GM21423 (cell line): ENCODE data around the gene CRYBB1.
A peak's percentile ranks its signal among the peaks of the same experiment; 100 is the strongest.

ENCODE experiments used
- ATAC-seq: cut with Tn5 transposase; IDR thresholded peaks from one replicate; pipeline ENCODE4 v1.9.1; 2021; ENCODE audit warnings: mild to moderate bottlenecking, moderate library complexity; ENCODE audit not compliant: unreplicated experiment

Gene CRYBB1

DNA sequence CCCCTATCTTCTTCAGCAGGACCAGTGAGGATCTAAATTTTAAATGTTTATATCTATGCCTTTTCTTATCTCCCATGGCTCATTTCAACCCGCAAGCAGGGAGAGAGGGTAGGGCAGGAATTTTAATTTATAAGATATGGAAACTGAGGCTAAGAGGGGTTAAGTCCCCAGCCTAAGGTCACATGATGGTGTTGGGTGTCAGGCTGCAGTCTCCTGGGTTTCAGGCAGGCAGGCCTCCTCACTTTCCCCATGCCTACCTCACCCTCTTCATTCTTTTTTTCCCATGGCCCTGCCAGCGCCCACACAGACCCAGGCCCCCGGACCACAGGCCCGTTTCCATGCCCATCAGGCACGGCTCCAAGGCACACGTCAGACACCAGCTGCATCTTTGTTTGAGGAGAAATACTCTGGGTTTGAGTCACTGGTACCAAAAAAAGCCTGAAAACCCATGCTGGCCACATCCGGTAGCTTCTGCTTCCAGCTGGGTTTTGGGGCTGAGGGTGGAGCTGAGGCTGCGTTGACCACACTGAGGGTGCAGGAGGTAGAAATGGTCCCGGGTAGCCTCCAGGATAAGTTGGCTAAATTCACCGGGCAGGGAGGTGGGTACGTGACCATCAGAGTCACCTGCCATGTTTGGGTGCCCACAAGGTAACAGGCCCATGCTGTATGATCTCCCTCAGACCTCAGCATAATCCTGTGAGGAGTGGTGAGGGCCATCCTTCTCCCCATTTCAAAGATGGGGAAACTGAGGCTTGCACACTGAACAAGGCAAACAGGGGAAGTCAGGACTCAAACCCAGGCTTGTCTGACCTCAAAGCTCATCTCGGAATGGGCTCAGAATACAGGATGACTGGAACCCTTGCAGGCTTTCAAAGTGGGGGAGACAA, 7.5 kb downstream of the CRYBB1 start:
- peak; percentile 72 for ATAC-seq

DNA sequence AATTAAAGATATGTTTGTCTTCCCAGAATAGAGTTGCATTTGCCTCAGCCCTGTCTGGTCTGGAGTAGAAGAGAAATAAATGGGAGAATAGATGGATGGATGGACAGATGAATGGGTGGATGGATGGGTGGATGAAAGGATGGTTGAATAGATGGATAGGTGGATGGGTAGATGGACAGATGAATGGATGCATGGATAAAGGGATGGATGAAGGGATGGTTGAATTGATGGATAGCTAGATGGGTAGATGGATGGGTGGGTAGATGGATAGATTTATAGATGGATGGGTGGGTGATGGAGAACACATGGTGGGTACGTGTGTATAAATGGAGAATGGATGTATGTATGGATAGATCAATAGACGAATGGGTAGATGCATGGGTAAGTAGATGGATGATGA, 8.5 kb downstream of the CRYBB1 start:
- no peak for ATAC-seq

DNA sequence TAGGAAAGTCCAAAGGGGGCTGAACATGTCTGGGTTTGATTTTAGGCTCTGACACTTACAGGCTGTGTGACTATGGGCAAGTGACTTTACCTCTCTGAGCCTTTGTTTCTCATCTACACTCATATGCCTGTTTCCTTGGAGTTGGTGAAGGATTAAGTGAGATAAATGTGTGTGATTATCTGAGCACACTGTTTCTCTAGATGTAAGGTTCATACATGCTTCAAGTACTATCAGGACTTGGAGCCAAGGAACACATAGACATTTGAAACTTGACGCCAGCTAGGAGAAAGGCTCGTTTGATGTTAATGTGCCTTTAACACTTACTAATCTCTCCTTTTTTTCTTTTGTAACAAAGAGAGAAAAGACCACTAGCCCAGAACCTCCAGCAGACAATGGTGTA, 9.7 kb downstream of the CRYBB1 start:
- ATAC-seq: no peak

DNA sequence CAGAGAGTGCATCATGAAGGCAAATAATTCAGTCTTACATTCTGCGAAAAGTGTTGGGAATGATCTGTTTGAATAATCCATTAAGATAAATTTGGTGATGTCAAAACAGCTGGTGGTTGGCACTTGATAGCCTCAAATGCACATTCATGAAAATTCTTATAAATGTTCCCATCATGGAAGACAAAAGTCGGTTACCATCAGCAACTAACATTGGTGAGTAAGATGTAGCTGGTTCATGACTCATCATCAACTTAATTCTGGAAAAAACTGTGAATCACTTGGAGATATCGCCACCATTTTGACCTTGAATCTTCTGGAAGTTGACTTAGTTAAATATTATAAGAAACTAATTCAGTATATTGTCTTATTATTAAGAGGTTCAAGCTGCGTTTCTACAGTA, 11.2 kb downstream of the CRYBB1 start:
- no peak for ATAC-seq

DNA sequence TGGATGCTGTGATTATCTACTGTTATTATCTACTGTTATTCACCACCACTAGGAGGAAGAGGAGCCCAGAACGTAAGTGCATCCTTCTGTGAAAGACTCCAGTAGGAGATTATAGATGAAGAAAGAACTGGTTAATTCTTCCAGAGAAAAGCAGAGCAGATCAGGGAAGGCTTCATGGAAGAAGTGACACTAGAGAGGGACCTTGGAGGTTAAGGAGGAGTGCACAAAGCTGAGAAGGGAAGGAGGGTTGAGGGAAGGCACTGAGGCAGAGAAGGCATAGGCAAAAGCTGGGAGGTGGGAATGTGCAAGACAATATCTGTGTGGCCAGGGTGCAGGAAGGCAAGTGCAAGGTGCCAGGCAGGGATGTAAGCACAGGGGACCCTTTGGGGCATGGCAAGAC, 13.5 kb downstream of the CRYBB1 start:
- no peak for ATAC-seq

DNA sequence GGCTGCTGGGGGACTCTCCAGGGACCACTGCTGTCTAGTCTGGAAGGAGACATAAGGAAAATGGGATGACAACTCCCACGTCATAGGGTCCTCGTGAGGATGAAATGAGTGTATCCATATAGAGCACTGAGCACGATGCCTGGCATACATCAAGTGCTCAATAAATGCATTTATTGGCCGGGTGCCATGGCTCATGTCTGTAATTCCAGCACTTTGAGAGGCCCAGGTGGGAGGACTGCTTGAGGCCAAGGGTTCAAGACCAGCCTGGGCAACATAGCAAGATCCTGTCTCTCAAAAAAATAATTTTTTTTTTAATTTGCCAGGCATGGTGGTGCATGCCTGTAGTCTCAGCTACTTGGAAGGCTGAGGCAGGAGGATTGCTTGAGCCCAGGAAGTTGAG, 15.7 kb downstream of the CRYBB1 start:
- ATAC-seq: no peak

DNA sequence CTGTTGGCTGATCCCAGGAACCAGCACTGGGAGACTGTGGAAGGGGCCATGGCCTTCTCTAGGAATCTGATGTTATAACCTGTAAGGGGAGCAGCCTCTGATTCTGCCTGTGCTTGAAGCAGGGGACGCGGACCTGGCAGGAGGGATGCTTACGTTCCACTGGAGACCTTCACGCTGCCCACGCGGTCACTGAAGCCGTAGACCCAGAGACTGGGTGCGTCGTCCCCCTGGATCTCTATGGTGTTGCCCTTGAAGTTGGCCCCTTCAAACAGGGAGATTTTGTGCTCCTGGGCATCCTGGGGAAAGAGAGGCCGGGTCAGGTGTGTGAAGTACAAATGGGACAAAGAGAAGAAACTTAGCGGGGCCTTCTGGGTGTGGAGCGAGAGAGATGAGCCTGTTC, 16.1 kb downstream of the CRYBB1 start:
- no peak for ATAC-seq

DNA sequence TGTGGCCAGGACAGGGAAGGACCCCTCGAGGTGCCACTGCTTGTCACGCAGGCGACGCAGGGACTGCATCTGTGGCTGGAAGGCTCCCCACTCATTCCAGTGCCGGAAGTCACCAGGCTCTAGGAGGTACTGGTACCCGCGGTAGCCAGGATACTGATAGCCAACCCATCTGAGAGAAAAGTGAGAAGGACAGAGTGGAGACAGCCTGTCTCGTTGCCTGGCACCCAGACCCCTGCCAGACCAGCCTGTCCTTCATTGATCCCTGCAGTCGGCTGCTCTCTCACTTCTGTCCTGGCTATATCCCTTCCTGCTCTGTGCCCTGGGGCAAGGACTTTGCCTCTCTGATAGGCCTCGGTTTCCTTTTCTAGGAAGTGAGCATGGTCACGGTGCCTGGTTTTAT, 18.3 kb downstream of the CRYBB1 start:
- ATAC-seq: no peak

DNA sequence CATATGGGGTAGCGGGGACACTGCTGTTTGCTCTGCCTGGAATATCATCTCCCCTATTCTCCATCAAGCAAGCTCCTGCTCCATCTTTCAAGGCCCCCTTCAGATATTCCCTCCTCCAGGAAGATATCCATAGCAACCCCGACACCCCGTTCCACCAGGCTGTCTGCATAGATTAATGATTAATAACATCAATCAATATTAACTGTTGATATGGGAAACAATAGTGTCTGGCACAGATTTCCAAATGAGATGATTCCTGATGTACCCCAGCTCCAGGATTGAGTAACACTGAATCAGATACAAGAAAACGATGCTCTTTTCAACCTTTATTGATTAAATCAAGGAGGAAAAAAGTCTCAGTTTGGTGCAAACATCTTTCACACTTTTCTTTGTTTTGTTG, 20.3 kb downstream of the CRYBB1 start:
- ATAC-seq: no peak

DNA sequence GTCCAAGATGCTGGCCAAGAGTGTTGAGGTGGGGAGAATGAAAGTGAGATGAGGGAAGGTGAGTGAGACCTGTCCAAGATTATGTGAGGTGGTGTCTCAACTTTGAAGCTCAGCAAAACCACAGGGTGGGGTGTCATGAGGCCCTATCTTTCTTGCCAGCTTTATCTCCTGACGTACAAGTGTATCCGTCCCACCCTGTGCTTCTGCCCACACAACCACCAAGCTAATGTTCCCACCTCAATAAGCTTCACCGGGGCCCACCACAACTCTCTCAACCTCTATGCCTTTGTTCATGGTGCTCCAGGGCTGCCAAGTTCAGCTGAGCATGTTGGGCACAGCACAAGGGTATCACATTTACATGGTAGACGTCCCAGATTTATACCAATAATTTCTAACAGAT, 20.8 kb downstream of the CRYBB1 start:
- ATAC-seq: no peak

DNA sequence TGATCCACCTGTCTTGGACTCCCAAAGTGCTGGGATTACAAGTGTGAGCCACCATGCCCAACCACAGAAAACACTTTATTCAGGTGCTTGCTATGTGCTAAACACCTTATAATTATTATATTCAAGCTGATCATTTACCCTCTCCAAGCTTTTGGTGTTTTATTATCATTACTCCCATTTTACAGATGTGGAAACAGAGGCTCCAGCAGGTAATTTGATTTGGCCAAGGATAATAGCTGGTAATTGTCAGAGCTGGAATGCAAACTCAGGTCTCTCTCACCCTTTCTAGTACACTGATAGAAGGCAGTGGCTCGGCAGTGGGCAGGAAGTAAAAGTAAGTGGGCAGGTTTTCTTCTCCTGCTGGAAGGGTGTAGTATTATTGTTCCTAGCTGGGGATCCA, 24.1 kb downstream of the CRYBB1 start:
- no peak for ATAC-seq

DNA sequence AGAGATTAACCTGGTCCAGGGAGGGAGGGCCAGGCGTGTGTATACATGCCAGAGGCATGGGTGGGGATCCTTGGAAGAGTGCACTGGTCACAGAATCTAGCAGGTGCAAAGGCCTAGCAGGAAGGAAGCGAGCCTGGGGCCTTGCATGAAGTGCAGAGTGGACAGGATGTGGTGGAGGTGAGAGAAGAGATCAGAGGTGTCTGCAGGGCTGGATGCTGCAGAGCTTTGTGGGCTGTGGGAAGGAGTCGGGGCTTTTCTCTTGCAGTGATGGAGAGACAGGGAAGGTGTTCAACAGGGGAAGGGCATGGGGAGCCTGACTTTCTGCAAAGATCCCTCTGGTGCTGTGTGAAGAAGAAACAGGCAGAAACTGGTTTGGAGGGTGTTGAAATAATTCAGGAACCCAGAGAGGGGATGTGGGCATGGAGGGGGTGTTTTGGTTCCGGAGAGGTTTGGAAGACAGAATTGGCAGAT, 25.4 kb downstream of the CRYBB1 start:
- peak; percentile 62 for ATAC-seq

DNA sequence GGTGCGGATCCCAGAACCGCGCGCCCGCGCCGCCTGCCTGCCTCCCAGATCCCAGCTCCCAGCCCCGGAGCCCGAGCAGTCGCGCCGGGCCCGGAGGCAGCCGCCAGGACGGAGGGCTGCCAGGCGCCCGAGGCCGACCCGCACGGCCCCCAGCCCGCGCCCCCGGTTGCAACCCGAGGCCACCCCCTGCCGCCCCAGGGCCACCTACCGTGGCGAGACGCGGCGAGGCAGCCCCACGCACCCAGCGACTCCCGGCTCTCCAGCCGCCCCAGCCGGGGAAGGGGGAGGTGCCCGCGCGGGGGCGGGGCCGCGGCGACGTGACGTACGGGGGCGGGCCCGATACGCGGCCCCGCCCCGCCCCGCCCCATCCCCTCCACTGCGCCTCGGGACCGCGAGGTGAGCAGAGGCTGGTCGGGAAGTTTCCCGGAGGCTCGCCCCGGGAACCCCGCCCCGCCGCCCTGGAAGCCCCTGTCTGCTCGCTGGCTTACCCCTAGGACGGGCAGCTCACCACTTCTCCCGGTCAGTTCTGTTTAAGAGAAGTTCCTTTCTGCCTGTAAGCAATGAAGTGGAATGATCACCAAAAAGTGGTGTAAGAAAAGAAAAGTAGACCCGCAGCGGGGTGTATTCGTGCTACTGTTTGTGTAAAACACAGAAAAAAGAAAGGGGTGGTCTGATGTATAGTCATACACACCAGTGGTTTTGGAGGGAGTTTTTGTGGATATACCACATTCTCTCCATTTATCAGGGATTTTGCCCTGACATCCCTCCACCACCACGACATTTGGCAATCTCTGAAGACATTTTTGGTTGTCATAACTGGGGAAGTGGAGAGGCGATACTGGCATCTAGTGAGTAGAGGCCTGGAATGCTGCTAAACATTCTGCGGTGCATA, 27.7 kb downstream of the CRYBB1 start, which contains the start of gene TPST2:
Gene TPST2 (minus strand): TSS at position 288 of the 892 bp plus-strand sequence. CDS start 48,502 bp downstream, outside the sequence.
- ATAC-seq: peak; percentile 62

DNA sequence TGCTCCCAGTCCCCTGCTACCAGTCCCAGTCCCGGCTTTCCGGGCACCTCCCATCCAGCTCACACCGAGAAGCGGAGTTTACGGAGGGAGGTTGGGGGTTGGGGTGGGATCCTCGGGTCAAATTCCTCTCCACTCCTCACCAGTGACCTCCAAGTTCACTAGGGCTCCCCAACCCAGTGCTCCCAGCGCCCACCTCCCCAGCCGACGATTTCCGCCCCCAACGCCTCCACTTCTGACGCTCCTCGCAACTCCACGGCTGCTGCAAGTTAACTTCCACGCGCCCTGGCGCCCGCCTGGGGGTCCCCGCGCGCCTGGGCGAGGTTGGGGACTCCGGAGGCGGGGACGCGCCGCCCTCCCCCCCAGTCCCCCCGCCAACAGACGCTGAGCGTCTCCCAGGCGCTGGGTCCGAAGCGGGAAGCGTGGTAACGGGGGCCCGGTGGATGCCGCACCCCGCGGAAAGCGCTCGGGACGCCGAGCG, 28.4 kb downstream of the CRYBB1 start:
- peak; percentile 10 for ATAC-seq

DNA sequence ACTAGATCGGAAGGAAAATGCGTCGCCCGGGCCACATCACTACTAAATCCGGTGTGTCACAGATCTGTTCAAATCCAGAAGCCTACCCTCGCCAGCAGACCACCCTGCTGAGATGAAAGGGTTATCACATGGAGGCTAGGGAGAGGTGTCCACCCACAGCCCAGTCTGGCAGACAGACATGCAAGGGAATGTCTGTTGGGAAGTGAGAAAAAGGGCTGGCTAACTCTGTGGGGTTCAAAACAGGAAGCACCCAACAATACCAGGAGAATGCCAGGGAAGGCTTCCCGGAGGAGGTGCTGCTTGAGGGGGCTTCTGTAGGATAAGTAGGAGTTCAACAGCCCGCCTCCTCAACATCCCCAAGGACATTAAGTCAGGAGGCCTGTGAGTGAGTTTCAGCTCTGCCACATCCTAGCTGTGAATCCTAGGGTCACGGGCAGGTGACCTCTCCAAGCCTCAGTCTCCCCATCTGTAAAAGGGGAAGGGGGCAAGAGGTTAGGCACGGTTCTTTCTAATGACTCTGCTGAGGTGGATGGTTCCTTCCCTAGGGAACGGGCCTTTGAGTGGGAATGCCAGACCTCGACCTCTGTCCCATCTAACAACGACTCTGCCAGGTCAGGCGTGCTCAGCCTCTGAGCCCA, 29.0 kb downstream of the CRYBB1 start:
- no peak for ATAC-seq

DNA sequence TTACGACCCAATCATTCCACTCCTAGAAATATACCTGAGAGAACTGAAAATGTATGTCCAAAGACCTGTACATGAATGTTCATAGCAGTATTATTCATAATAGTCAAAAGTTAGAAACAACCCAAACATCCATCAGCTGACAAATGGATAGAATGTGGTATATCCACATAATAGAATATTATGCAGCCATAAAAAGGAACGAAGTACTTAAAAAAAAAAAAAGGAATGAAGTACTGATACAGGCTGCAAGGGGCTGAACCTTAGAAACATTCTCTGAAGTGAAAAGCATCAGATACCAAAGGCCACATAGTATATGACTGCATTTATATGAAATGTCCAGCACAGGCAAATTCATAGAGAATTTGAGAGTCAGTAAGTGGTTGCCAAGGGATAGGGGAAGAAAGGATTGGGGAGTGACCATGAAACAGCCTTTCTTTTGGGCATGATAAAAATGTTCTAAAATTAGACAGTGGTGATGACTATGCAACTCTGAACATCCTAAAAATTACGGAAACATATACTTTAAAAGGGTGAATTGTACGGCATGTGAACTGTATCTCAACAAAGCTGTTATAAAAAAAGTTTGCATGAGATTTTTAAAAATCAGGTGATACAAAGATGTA, 29.7 kb downstream of the CRYBB1 start:
- no peak for ATAC-seq

DNA sequence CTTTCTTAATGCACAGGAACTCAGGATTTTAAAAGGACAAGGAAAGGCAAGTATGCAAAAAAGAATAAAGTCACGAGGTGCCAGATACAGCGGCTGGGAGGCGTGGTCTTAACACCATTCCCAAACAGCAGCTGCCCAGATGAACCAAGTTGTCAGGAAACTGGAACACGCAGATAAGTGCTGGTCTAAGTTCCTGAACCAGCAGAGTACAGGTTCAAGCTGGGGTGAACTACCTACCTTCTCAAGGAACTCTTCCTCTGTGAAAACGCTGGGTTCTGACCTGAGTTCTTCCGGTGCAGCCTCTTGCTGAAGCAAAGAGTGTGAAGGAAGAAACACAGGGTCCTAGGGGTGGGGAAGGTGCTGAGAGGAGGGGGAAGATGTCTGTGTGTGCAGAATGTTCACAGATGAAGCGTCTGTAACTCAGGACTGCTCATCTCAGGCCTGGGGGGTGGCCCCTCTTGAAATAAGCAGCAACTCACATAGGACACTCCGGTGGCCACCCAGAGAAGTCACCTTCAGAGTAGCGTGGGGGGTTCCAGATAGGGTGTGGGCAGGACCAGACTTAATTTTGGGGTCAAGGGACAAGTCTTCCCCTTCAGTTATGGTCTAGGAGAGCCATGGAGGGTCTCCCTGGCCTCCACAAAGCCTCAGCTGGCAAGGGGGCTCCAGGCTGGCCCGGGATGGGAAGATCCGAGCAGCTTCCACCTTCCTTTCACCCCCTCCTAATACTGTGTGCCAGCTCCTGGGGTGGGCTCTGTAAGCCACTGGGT, 31.1 kb downstream of the CRYBB1 start:
- no peak for ATAC-seq

DNA sequence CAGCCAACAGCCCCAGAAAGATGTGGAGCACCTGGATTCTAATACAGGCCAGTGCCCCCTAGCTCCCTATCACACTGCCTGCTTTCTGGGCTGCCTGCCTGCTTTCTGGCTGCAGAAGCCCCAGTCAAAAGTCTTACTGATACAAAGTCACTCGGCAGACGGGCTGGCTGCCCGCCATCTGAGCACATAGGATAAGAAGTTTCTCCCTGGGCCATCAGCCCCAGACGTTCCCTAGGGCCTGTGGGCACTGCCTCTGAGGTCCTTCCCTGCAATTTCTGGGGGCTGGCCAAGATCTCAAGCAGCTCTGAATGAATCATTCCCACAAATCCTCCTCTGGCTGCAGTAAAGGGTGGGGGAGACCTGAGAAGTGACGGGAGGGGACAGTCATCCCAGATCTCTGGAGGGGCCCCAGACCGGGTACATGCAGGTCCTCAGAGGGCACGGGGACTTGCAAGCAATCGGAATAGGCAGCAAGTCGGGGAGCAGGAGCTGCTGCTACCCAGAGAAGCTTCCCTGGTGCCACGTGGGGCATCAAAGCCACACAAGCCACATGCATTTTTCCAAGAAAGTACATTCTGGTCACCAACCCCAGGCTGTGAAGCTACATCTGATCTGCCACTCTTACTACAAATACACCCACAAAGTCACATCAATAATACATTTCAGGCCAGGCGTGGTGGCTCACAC, 32.6 kb downstream of the CRYBB1 start:
- no peak for ATAC-seq

DNA sequence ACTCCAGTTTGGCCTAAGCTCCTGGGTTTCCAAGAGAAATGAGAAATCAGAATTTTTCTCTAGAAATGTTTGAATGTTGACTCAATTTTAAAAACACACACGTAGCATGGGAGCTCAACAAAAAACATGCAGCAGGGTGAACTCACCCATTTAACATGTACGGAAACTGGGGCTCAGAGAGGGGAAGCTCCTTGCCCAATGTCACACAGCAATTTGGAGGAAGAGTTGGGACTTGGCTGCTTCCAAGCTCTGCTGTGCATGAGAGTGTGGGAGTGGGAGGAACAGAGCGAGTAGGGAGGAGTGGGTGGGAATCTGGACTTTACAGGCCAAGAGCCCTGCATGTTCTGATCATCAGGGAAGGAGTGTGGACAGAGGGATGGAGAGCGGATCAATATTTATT, 33.8 kb downstream of the CRYBB1 start:
- no peak for ATAC-seq
